Measurements from ENCODE around the gene LBH. TPM values are rescaled to one million over a fixed set of nuclear protein-coding genes. Genes with fewer than 3 reads are reported as not detected.

Gene LBH
- polyA plus RNA-seq, 1 donor (not counting 4 experiments of a cell fraction or from before 2014, with no cell fraction given), result 0.83 TPM

DNA sequence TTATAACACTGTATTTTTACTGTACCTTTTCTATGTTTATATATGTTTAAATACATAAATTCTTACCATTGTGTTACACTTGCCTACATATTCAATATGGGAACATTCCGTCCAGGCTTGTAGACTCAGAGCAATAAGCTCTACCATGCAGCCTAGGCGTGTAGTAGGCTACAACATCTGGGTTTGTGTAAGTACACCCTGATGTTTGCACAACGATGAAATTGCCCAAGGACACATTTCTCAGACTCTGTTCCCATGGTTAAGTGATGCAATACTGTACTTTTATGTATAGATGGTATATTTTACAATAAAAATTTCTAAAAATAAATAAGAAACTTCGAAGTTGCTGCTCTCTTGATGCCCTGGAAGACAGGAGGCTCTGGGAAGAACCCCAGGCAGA is 46.2 kb upstream of the LBH start:
- Histone ChIP-seq H3K36me3 (ENCODE audit: control insufficient read depth in 2 of 2, extremely low read depth in 1 of 2, insufficient read depth in 2 of 2, low read length in 2 of 2) (no peaks in the 10 kb centered on the region), H3K9ac (ENCODE audit: control insufficient read depth, extremely low read depth, insufficient read depth, low read length) (no peak overlapping the region), H3K79me2 (ENCODE audit: control insufficient read depth, insufficient read depth, low read length) (no peaks in the 10 kb centered on the region), H3K4me2 (ENCODE audit: control insufficient read depth, extremely low read depth, insufficient read depth, low read depth, low read length) (no peak overlapping the region), H3K9me3 (ENCODE audit: control insufficient read depth, low read depth, low read length) (no peaks in the 10 kb centered on the region), H4K20me1 (ENCODE audit: control insufficient read depth, extremely low read depth, insufficient read depth, low read length) (no peaks in the 10 kb centered on the region), H3K4me1 (ENCODE audit: control insufficient read depth, extremely low read depth, insufficient read depth, low read length) (no peaks in the 10 kb centered on the region), H3K9me1 (ENCODE audit: control insufficient read depth, extremely low read depth, insufficient read depth, low read length) (no peaks in the 10 kb centered on the region), H3K27ac (ENCODE audit: control insufficient read depth, insufficient read depth, low read length) (no peak overlapping the region), H3K4me3 (ENCODE audit: control insufficient read depth in 2 of 3, extremely low read depth in 1 of 3, insufficient read depth in 2 of 3, low read depth in 1 of 3, low read length in 3 of 3) (no peak overlapping the region), H2AFZ (ENCODE audit: control insufficient read depth, low read length) (no peak overlapping the region), H3K27me3 (ENCODE audit: control insufficient read depth, extremely low read depth, insufficient read depth, low read length) (peaks cover 10% of the 10 kb centered on the region)
- no peak for FAIRE-seq
- TF ChIP-seq EZH2 (IDR thresholded peaks at IDR 0.05; ENCODE audit: low read length), result no peak
- TF ChIP-seq, protein P1, sequence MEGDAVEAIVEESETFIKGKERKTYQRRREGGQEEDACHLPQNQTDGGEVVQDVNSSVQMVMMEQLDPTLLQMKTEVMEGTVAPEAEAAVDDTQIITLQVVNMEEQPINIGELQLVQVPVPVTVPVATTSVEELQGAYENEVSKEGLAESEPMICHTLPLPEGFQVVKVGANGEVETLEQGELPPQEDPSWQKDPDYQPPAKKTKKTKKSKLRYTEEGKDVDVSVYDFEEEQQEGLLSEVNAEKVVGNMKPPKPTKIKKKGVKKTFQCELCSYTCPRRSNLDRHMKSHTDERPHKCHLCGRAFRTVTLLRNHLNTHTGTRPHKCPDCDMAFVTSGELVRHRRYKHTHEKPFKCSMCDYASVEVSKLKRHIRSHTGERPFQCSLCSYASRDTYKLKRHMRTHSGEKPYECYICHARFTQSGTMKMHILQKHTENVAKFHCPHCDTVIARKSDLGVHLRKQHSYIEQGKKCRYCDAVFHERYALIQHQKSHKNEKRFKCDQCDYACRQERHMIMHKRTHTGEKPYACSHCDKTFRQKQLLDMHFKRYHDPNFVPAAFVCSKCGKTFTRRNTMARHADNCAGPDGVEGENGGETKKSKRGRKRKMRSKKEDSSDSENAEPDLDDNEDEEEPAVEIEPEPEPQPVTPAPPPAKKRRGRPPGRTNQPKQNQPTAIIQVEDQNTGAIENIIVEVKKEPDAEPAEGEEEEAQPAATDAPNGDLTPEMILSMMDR (optimal IDR thresholded peaks at IDR 0.05 in 1 of 3, IDR thresholded peaks at IDR 0.05 in 1 of 3, conservative IDR thresholded peaks at IDR 0.05 in 1 of 3; ENCODE audit: extremely low read depth in 1 of 3, insufficient read depth in 2 of 3, low read length in 3 of 3), result no peak
- dilution Hi-C loops (cut with MboI; ENCODE audit: extremely low pct_ligation_motif_present, low sequenced_read_pairs), result no loop called here
- DNase-seq (ENCODE audit: low read depth, low spot score), result no peak

DNA sequence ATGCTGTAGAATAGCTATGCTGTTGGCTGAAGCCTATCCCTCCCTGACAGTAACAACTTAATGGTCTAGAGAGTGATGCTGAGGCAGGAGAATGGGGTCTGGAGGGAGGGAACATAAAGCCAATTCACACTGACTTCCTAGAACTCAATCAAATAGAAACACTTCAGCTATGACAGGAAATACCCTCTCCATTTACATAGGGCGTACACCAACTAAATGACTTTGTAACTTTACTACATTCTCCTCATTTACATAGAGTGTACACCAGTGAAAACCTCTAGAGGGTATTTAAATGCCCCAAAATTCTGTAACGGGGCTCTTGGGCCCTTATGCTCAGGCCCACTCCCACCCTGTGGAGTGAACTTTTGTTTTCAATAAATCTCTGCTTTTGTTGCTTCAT is 43.0 kb upstream of the LBH start:
- Histone ChIP-seq H3K27ac (ENCODE audit: control insufficient read depth, insufficient read depth, low read length) (no peak overlapping the region), H4K20me1 (ENCODE audit: control insufficient read depth, extremely low read depth, insufficient read depth, low read length) (no peaks in the 10 kb centered on the region), H3K4me1 (ENCODE audit: control insufficient read depth, extremely low read depth, insufficient read depth, low read length) (no peaks in the 10 kb centered on the region), H3K36me3 (ENCODE audit: control insufficient read depth in 2 of 2, extremely low read depth in 1 of 2, insufficient read depth in 2 of 2, low read length in 2 of 2) (no peaks in the 10 kb centered on the region), H3K9ac (ENCODE audit: control insufficient read depth, extremely low read depth, insufficient read depth, low read length) (no peak overlapping the region), H3K4me2 (ENCODE audit: control insufficient read depth, extremely low read depth, insufficient read depth, low read depth, low read length) (no peak overlapping the region), H3K9me1 (ENCODE audit: control insufficient read depth, extremely low read depth, insufficient read depth, low read length) (no peaks in the 10 kb centered on the region), H3K4me3 (ENCODE audit: control insufficient read depth in 2 of 3, extremely low read depth in 1 of 3, insufficient read depth in 2 of 3, low read depth in 1 of 3, low read length in 3 of 3) (no peak overlapping the region), H3K27me3 (ENCODE audit: control insufficient read depth, extremely low read depth, insufficient read depth, low read length) (peaks cover 13% of the 10 kb centered on the region), H2AFZ (ENCODE audit: control insufficient read depth, low read length) (no peak overlapping the region), H3K9me3 (ENCODE audit: control insufficient read depth, low read depth, low read length) (no peaks in the 10 kb centered on the region), H3K79me2 (ENCODE audit: control insufficient read depth, insufficient read depth, low read length) (no peaks in the 10 kb centered on the region)
- no peak for DNase-seq (ENCODE audit: low read depth, low spot score)
- dilution Hi-C loops (cut with MboI; ENCODE audit: extremely low pct_ligation_motif_present, low sequenced_read_pairs), result no loop called here
- no peak for TF ChIP-seq EZH2 (IDR thresholded peaks at IDR 0.05; ENCODE audit: low read length)
- TF ChIP-seq, protein P1 (optimal IDR thresholded peaks at IDR 0.05 in 1 of 3, IDR thresholded peaks at IDR 0.05 in 1 of 3, conservative IDR thresholded peaks at IDR 0.05 in 1 of 3; ENCODE audit: extremely low read depth in 1 of 3, insufficient read depth in 2 of 3, low read length in 3 of 3), result no peak
- FAIRE-seq, result no peak
